MM.1S (cell line): ENCODE results near the gene KRTAP5-6.

Source experiments
- EZH2 ChIP-seq: fragments of 300-600 bp; sonication (generic); optimal IDR thresholded peaks from 2 replicates; pipeline ENCODE3; 2017; ENCODE audit warnings: low read depth, mild to moderate bottlenecking, antibody characterized with exemption, low read length, mixed read lengths
- TF ChIP-seq, protein P1 (sequence below): fragments of 300-600 bp; sonication (generic); IDR thresholded peaks from 2 replicates; pipeline ENCODE4 v1.5.1; 2016; ENCODE audit warnings: antibody characterized with exemption, low read length, mixed read lengths

DNA sequence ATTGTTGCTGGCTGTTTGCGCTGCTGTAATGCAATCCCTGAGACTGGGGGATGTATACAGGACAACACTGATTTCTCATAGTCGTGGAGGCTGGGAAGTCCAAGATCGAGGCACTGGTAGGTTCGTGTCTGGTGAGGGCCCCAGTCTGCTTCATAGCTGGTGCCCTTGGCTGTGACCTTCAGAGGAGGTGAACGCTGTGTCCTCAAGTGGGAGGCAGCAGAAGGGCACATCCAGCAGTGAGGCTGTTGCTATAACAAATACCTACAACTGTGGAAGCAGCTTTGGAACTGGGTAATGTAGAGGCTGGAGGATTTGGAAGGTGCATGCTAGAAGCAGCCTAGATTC is 46.1 kb upstream of the KRTAP5-6 start:
- TF ChIP-seq EZH2: no peak
- TF ChIP-seq, protein P1, sequence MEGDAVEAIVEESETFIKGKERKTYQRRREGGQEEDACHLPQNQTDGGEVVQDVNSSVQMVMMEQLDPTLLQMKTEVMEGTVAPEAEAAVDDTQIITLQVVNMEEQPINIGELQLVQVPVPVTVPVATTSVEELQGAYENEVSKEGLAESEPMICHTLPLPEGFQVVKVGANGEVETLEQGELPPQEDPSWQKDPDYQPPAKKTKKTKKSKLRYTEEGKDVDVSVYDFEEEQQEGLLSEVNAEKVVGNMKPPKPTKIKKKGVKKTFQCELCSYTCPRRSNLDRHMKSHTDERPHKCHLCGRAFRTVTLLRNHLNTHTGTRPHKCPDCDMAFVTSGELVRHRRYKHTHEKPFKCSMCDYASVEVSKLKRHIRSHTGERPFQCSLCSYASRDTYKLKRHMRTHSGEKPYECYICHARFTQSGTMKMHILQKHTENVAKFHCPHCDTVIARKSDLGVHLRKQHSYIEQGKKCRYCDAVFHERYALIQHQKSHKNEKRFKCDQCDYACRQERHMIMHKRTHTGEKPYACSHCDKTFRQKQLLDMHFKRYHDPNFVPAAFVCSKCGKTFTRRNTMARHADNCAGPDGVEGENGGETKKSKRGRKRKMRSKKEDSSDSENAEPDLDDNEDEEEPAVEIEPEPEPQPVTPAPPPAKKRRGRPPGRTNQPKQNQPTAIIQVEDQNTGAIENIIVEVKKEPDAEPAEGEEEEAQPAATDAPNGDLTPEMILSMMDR: no peak
